LoVo (cell line): ENCODE data around the gene FUS.
"Not testable (repeated sequence)": the region's sequence is repeated elsewhere in the genome, so short reads cannot be mapped to it uniquely, and the experiment has no call there.

ENCODE experiments used
- DNase-seq: peaks from one replicate; pipeline ENCODE4 v3.0.0-alpha.2; 2016; ENCODE audit warnings: low spot score

The FUS gene

DNA sequence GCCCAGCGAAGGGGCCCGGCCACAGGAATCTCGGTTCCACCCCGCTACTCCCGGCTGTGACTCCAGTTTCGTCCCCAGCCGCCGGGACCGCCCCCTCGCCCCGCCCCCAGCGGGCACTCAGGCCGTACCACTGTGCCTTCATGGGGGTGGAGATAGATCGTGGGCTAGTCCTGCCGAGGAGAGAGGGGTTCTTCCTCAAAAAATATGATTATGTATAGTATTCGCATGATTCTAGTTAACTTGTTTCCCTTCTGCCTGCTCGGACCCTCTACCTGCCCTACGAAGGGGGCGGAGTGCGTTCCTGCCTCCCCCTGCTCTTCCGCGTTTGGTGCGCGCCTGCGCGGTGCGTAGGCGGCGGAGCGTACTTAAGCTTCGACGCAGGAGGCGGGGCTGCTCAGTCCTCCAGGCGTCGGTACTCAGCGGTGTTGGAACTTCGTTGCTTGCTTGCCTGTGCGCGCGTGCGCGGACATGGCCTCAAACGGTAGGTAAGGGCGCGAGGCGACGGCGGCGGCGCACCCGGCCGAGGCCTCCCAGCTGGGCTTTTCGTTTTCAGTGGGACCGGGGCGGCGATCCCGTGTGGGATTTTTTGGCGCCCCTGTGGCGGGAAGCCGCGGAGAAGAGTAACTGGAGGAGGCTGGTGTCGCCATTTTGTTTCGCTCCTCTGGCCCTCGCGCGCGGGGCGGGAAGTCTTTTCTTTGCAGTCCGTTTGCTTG lies at the start of gene FUS:
TSS of gene FUS (plus strand) at position 393 of the 713 bp plus-strand sequence. CDS start at position 469, 76 bp downstream.
- DNase-seq, result peak; percentile 89

DNA sequence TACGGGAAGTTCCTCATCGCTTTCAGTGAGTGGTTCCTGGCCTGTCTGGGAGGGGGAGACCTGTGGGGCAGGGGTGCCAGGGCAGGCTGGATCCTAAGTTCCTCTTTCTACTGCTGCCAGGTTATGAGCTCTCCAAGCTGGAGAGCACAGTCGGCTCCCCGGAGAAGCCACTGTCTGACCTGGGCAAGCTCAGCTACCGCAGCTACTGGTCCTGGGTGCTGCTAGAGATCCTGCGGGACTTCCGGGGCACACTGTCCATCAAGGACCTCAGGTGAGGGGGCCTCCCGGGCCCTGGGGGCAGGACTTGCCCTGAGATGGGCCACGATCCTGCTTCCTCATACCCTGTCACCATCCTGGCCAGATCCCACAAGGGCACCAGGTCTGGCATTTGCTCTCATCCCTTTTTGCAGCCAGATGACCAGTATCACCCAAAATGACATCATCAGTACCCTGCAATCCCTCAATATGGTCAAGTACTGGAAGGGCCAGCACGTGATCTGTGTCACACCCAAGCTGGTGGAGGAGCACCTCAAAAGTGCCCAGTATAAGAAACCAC lies 49.5 kb upstream of the FUS start:
- DNase-seq, result no peak

DNA sequence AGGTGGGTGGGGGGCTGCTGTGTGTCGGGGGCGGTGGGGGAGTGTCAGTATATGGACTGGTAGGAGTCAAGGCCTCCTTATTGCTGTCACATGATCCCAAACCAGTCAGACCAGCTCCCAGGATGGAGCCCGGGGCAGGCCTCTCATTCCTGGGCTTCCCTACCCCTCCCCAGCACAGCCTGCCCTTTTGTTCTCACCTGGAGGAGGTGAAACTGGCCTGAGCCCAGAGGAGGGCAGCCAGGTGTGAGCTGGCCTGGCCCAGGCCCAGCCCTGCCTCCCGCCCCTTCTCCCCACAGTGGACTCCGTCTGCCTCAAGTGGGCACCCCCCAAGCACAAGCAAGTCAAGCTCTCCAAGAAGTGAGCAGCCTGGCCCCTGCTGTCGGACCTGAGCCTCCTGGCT lies 49.0 kb upstream of the FUS start:
- DNase-seq, result peak; percentile 35

DNA sequence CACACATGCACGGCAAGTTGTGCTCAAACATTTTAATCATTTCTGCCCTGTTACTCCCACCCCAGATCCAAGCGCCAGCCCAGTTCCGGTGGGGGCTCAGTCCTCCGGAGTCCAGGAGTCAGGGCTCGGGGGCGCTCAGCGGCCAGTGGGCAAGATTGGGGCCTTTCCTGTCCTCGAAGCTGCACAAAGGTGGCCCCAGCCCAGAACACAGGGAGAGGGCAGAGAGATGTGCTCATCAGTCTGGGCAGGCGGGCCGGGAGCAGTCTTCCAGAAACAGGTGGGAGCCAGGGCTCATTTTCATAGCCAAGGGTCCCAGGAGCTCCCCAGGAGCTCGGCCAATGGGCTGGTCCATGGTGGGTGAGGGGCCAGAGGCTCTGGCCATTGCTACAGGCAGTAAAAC lies 48.5 kb upstream of the FUS start:
- no peak for DNase-seq

DNA sequence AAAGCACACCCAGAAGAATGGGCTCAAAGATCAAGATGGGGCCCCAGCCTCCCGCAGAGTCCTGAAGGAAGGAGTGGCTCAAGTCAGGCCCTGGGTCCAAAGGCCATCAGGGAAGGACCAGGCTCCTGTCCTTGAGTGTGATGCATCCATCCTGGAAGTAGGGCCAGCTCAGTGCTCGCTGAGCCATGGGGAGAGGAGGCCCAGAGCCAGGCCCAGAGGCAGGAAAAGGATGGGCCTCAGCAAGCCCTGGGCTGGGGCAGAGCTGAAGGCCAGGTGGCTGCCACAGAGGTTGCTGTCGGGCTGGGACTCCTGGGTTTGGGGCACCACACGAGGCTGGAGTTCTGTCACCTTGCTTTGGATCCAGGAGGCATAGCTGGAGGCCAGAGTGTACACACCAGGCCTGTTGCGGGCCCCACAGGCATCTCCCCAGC lies 48.1 kb upstream of the FUS start:
- no peak for DNase-seq

DNA sequence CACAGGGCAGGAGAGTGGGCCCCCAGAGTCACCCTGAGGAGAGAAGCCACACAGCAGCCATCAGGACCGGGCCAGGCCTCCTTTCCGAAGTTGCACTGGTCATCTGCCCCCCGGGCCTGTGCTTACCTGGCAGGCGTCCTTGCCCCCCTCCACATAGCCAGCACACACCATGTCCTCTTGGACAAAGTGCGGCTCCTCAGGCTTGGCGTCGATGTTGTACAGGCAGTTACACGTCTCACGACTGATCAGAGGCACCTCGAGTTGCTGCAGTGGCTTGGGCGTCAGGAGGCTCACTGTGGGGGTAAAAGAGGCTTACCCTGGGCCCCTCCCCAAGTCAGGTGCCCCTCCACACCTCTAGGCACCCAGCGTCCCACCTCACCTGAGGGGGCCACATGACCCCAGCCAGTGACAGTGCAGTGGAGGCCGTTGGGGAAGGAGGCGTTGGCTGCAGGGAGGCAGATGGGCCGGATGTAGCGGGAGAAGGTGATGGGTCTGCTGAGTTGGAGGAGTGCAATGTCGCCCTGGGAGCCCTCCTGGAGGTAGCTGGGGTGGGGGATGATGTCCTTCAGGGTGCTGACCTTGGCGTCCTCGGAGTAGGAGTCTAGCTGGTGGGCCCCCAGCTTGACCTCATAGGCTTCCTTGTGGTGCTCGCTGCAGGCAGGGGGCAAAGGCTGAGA lies 47.5 kb upstream of the FUS start:
- DNase-seq, result no peak

DNA sequence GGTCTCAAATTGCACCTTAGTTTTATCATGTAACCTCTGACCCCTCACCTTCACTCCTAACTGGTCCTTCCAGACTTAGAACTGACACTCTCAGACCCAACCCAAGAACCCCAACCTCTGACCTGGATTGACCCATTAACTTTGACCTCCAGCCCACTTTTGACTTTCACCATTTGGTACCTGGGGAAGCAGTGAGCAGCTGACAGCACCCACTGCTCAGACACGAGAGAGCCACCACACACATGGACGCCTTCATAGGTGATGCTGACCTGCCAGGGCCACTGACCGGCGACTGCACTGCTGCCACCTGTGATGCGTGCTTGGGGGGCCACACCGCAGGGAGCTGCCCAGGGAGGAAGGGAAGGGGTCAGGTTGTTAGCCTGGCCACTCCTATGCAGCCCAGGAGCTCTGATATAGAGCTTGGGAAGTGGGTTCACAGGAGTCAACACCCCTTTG lies 46.9 kb upstream of the FUS start:
- DNase-seq, result no peak

DNA sequence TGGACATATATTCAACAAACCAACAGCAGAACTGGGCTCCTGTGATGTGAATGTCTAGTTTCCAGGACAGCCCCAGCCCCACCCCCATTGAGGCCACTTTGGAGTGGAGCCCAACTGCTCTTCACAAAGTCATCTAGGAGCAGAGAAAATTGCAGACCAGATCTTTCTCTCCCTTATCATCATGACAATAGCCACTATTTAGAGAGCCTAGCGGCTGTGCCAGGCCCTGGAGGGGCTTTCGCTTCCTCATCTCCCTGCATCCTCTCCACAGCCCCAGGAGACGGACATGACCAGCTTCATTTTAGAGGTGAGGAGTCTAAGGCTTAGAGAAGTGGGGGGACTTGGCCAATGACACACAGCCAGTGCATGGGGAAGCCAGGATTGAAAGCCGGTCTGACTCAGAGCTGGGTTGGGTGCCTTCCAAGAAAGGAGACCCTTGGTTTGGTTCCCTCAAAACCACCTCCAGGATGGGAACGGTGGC lies 45.8 kb upstream of the FUS start:
- DNase-seq, result no peak

DNA sequence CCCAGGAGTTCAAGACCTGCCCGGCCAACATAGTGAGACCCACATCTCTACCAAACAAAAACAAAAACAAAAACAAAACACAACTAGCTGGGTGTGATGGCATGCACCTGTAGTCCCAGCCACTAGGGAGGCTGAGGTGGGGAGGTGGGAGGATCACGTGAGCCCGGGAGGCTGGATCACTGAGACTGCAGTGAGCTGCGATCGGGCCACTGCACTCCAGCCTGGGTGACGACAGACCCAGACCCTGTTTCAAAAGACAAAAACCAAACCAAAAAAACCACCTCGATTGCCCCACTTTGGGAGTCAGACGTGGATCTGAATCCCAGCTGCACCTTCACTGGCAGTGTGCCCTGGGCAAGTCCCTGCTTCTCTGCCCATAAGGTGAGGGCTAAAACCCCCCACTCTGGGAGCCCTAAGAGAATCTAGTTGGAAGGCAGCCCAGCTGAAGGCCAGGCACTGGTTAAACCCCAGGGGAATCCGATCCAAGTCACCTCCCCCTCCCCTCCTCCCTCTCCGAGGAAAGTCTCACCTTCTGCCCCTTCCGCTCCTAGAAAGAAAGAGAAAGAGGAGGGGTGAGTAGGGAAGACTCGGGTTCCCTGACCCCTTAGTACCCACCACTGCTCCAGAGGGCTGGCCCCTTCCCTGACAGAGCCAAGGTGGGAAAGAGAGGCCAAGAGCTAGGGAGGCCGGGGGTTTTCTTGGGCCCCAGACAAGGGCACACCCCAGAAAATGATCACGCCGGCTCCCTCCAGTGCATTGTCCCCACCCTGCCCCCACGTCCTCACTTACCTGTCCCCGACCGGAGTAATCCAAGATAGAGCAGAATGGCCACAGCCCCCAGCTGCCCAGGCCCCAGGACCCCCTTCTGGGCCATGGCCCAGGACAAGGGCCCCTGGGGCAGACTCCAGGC lies 45.1 kb upstream of the FUS start:
- no peak for DNase-seq

DNA sequence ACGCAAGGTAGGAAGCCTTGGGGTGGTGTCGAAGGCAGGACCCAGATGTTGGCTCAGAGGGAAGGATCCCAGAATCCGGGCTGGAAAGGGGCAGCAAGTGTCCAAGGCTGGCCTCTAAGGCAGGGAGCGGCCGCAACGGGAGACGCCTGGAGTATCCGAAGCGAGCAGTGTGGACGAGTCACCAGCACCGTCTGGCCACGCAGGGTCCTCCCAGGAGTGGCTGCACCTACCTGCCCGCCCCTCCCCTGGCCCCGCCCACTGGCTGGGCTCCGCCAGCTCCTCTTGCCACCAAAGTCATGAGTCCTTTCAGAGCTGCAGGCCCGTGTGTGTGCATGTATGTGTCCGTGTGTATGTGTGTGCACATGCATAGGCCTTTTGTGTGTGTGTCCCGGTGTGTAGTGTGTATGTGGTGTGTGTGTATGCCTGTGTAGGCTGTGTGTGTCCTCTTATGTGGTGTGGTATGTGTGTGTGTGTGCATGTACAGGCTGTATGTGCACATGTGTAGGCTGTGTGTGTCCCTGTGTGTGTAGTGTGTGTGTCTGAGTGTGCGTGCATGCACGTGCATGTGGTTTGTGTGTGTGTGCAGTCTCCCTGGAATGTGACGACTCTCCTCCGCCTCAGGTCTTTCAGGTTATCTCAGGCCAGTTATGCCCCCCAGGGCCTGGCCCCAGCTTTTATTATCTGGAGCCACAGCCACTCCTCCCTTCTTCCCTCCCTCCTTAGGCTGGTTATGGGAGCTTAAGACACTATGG lies 44.2 kb upstream of the FUS start, which contains the start of gene PRSS8:
TSS of gene PRSS8 (minus strand) at position 193 of the 752 bp plus-strand sequence. CDS start 229 bp downstream, outside the sequence.
- no peak for DNase-seq

DNA sequence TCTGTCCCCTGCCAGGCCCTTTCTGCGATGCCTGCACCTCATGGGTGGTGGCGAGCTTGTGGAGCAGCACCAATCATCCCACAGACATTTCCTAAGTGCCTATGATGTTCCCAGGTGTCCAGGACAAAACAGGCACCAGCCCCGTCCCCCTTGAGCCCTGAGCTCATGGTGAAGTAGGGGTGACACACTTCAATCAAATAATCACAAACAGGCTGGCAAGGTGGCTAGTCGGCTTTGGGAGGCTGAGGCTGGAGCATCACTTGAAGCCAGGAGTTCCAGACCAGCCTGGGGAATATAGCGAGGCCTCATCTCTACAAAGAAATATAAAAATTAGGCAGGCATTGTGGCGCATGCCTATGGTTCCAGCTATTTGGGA lies 43.7 kb upstream of the FUS start:
- no peak for DNase-seq

DNA sequence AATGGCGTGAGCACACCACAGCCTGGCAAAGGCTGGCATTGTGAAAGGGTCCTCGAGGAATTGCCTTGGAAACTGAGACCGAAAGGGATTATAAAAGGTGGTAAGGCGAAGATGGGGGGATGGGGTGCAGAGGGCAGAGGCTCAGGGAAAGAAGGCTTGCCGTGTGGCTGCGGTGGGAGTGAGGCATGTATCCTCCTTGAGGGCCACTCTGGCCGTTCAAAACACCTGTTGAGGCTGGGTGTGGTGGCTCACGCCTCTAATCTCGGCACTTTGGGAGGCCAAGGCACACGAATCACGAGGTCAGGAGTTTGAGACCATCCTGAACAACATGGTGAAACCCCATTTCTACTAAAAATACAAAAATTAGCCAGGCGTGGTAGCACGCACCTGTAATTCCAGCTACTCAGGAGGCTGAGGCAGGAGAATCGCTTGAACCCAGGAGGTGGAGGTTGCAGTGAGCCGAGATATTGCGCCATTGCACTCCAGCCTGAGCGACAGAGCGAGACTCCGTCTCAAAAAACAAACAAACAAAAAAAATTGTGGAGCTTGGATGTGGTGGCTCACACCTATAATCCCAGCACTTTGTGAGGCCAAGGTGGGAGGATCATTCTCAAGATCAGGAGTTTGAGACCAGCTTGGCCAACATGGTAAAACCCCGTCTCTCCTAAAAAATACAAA lies 43.0 kb upstream of the FUS start:
- DNase-seq, result not testable (repeated sequence)

DNA sequence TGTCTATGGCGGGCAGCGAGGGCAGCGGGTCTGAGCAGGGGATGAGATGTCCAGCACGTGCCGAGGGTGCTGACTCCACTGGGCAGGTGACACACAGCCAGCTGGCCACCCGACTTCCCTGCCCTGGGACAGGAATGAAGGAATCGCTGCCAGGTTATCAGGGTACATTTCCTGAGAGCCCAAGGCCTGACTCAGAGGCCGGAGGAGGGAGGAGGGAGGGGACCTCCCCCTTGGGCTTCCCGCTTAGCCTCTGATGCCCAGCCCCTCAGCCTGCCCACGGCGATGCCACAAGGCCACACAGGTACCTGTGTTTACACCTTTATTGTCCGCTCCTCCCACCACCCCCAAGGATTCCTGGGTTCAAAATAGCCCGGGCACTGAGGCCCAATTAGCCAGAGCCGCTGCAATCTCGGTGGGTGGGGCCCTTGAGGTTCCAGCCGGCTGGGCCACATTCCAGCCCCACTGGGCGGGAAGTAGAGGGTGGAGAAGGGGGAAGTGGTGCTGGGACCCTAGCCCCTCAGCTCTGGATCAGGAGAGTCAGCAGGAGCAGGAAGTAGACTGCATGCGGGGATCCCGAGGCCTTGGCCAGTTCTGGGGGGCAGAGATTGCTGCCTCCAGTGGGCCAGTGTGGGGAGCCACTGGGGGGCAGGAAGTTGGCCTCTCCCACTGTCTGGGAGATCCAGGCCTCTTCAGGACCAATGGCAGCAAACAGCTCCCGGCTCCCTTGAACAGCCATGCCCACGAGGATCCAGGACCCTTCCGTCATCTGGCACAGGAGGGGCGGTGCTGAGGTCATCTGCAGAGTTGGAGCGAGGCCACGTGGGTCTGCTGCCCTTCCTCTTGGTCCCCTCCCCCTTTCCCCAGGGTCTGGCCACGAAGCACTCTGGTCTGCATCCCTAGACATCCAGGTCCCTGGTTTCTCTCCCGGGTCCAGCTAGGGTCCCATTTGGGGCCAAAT lies 41.0 kb upstream of the FUS start:
- DNase-seq, result peak; percentile 80

DNA sequence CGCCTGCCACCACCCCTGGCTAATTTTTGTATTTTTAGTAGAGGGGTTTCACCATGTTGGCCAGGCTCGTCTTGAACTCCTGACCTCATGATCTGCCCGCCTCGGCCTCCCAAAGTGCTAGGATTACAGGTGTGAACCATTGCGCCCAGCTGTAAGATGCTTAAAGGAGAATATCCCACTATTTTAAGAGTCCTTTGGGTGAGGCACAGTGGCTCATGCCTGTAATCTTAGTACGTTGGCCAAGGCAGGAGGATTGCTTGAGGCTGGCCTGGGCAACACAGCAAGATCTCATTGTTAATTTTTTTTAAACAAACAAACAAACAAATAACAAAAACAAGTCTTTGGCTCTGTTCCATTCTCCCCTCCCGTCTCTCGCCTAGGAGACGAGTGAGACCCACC lies 38.9 kb upstream of the FUS start:
- DNase-seq, result not testable (repeated sequence)

DNA sequence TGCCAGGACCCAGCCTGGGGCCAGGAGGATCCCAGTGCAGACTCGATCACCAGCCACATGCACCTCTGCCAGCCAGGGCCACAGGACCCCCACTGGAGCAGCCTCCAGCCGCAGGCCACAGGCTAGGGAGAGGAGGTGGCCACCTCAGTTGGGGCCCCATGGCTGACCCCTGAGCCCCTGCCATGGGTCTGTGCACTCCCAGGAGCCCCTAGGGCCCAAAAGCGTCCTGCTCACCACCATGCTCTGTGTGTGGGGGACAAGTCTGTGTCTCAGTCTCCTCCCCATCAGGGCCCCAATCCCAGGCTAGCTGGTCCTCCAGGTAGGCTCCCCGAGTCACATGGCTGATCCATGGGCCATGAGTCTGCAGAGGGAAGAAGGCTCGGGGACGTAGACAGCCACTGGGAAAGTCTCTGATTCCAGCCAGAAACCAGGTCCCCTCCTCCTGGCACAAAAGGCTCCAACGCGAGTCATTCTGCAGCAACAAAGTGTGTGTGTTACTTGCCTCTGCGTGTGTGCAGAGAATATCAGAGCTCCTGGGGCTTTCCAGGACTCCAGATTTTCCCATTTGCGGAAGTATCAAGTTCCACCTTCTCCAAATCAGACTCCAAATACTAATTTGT lies 38.3 kb upstream of the FUS start:
- DNase-seq, result no peak

DNA sequence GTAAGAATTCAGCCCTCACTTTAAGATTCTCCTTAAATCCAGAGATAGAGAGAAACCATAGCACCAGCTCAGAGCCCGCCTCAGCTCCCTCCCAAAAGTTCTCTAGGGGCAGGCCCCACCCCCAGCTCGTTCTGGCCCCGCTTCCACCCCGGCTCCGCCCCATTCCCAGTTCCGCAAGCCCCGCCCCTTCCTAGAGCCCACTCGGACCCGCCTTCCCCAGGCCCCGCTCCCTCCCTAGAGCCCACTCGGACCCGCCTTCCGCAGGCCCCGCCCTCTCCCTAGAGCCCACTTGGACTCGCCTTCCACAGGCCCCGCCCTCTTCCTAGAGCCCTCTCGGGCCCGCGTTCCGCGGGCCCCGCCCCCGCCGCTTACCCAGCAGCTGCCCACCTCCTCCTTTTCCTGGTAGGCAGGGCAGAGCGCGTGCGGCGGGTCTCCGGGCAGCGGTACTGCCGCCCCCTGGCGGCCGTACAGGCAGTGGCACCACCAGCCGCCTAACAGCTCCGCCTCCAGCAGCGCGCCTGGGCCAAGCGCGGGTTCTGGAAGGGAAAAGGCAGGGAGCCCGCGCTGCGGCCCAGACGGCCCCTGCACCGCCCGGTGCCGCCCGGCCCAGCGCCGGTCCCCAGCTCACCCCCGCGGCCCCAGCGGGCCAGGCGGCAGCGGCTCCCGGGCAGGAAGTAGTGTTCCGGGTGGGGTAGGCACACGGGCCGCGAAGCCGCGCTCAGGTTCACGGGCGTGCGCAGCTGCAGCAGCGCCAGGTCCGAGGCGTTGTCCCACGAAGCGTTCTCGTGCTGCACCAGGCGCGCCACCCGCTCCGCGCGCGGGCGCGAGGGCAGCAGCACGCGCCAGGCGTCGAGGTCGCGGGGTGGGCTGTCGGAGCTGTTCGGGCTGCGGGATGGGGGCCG lies 37.6 kb upstream of the FUS start:
- peak; percentile 98 for DNase-seq

DNA sequence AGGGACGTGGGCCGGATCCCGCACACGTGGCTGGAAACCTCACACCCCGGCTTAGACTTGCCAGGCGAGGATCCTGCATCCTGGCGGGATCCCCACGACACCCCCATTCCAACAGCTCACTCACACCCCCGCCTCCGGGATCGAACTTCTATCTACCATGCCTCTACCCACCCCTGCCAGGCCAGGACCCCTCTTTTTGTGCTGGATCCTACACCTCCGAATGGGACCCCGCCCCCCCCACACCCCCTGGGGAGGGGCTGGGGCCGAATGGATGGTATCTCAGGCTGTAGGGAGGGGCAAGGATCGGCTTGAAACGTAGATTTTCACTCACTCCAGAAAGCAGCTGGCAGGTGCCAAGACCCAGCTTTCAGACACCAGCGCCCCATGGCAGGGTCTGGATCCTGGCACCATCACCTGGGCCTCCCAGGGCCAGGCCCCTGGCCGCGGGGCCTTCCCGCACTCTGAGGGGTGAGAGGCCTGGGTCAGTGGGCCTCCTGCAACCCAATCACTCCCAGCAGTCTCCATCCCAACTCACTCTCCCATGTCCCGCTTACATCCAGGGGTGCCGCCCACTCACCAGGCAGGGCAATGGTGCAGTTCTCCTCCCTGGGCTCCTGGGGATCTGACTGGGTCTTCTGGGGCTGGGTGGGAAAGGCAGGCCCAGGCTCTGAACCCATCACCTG lies 36.8 kb upstream of the FUS start:
- no peak for DNase-seq
